Measurements from ENCODE around the gene STXBP3. TPM values are rescaled to one million over a fixed set of nuclear protein-coding genes. Genes with fewer than 3 reads are reported as not detected.

STXBP3 gene
- polyA plus RNA-seq, 12 donors, result 22.1 to 47.1 (median 35.4) TPM; not detected in 1

- no peak for DNase-seq
These were observed 86.5 kb downstream of the STXBP3 start for GRCh38 chr1:108832929-108833328.

- no peak for DNase-seq
These were observed 95.2 kb downstream of the STXBP3 start for GRCh38 chr1:108841703-108842102.

- no peak for DNase-seq
These were observed 96.2 kb downstream of the STXBP3 start for GRCh38 chr1:108842525-108843181.

GRCh38 chr1:108843390-108844137, 97.1 kb downstream of the STXBP3 start:
- no peak for DNase-seq

GRCh38 chr1:108845446-108845845, 99.0 kb downstream of the STXBP3 start:
- no peak for DNase-seq

- DNase-seq, result no peak
These were observed 99.5 kb downstream of the STXBP3 start for GRCh38 chr1:108845991-108846390.

GRCh38 chr1:108847494-108847893, 101.0 kb downstream of the STXBP3 start:
- no peak for DNase-seq

- no peak for DNase-seq
These were observed 102.3 kb downstream of the STXBP3 start for GRCh38 chr1:108848806-108849205.

- no peak for DNase-seq
These were observed 104.5 kb downstream of the STXBP3 start for GRCh38 chr1:108850929-108851328.

GRCh38 chr1:108851567-108851966, 105.1 kb downstream of the STXBP3 start:
- no peak for DNase-seq

GRCh38 chr1:108852221-108852975, 105.9 kb downstream of the STXBP3 start:
- peak; percentile 77 for DNase-seq

- DNase-seq, result no peak
These were observed 107.9 kb downstream of the STXBP3 start for GRCh38 chr1:108854221-108855019.

- DNase-seq, result no peak
These were observed 110.5 kb downstream of the STXBP3 start, which contains the start of gene AKNAD1 for GRCh38 chr1:108856994-108857393. TSS of gene AKNAD1 (minus strand) at chr1:108857094. CDS start at chr1:108852664, 4,430 bp downstream.

GRCh38 chr1:108858230-108858950, 111.9 kb downstream of the STXBP3 start:
- DNase-seq, result no peak

Other genes starting within 250 kb of the STXBP3 start
- 10 to 100 TPM in 11 of 12 donors, not detected in 1; 10.0 to 18.4 (median 14.0) TPM for gene EEIG2, start 186.6 kb upstream of the STXBP3 start, polyA plus RNA-seq (ENCODE audit: insufficient read length in 12 of 12)
- gene HENMT1, start 85.6 kb upstream of the STXBP3 start, polyA plus RNA-seq (ENCODE audit: insufficient read length in 12 of 12), result 10 to 100 TPM in 11 of 12 donors, not detected in 1; 13.9 to 29.4 (median 20.7) TPM
- gene PRPF38B, start 54.4 kb upstream of the STXBP3 start, polyA plus RNA-seq (ENCODE audit: insufficient read length in 12 of 12), result 10 to 100 TPM in 11 of 12 donors, not detected in 1; 37.0 to 76.1 (median 43.3) TPM
- not detected for gene FNDC7, start 33.8 kb upstream of the STXBP3 start, polyA plus RNA-seq (ENCODE audit: insufficient read length in 12 of 12)
- 1 to 10 TPM in 10 of 12 donors, not detected in 2; 1.0 to 3.4 (median 2.1) TPM for gene AKNAD1, start 110.4 kb downstream of the STXBP3 start, polyA plus RNA-seq (ENCODE audit: insufficient read length in 12 of 12)
- gene GPSM2, start 130.3 kb downstream of the STXBP3 start, polyA plus RNA-seq (ENCODE audit: insufficient read length in 12 of 12), result 10 to 100 TPM in 11 of 12 donors, not detected in 1; 31.4 to 55.8 (median 45.3) TPM
- gene CLCC1, start 216.8 kb downstream of the STXBP3 start, polyA plus RNA-seq (ENCODE audit: insufficient read length in 12 of 12), result 10 to 100 TPM in 11 of 12 donors, not detected in 1; 20.3 to 50.7 (median 46.2) TPM

All from muscle of arm (tissue), 12 donors.